Stomach (tissue), 9 donors: ENCODE data around the gene PRKCZ. TPM values are rescaled to one million over a fixed set of nuclear protein-coding genes. Genes with fewer than 3 reads are reported as not detected.

Experiments
- DNase-seq, 2 donors: peaks; one replicate each; pipeline versions ENCODE4 v3.0.0 to v3.0.0-alpha.2; 2013 to 2019
- H3K27ac ChIP-seq, 5 donors: fragments of 200-600 bp in 4 of 5; sonication (generic) in 4 of 5; one replicate each; pipeline ENCODE4 v1.5.1; 2013 to 2019; ENCODE audit warnings: mild to moderate bottlenecking in 1 of 5, moderate library complexity in 1 of 5
- H3K27me3 ChIP-seq, 3 donors: fragments of 200-600 bp; sonication (generic); one replicate each; pipeline ENCODE4 v1.5.1; 2017 to 2019; ENCODE audit warnings: mixed run types in 1 of 3
- H3K36me3 ChIP-seq, 4 donors: fragments of 200-600 bp; sonication (generic); 1 replicate in 3 of 4; 2 replicates in 1 of 4; pipeline ENCODE4 v1.5.1; 2016 to 2019
- H3K4me1 ChIP-seq, 4 donors: fragments of 200-600 bp; sonication (generic); one replicate each; pipeline ENCODE4 v1.5.1; 2016 to 2019
- H3K4me3 ChIP-seq, 4 donors: fragments of 200-600 bp; sonication (generic) in 3 of 4; one replicate each; pipeline ENCODE4 v1.5.1; 2016 to 2019; ENCODE audit warnings: mild to moderate bottlenecking in 1 of 4
- H3K9me3 ChIP-seq, 4 donors: fragments of 200-600 bp; sonication (generic); one replicate each; pipeline ENCODE4 v1.5.1; 2016 to 2019
- EP300 ChIP-seq: sonication (generic); formaldehyde crosslinking; IDR thresholded peaks from one replicate; pipeline ENCODE4 v1.6.1; 2017; ENCODE audit warnings: antibody characterized with exemption
- POLR2A ChIP-seq, 4 donors: fragments of 450-650 bp; IDR thresholded peaks; one replicate each; pipeline ENCODE4 v1.6.1; 2016; ENCODE audit warnings: antibody characterized with exemption in 4 of 4, control low read depth in 2 of 4, mild to moderate bottlenecking in 1 of 4, moderate library complexity in 1 of 4
- POLR2AphosphoS5 ChIP-seq, 3 donors: sonication (generic); formaldehyde crosslinking; IDR thresholded peaks; one replicate each; pipeline ENCODE4 v1.6.1; 2016; ENCODE audit warnings: antibody characterized with exemption in 3 of 3
- WGBS, 5 donors: extraction: QIAGEN DNeasy Blood & Tissue Kit in 3 of 5; methylation state at CpG; one replicate each; pipeline versions ENCODE4 v1.1.5 to v1.1.7; 2013 to 2018; 5-methylcytosine and 5-hydroxymethylcytosine counted together
- intact Hi-C: fragments of 100-400 bp; cut with DNase I; formaldehyde crosslinking; loops from one replicate; pipeline ENCODE4 v1.15.1; 2023; ENCODE audit warnings: low total_unique reads
- polyA plus RNA-seq, 3 donors: library from polyadenylated mRNA; stranded (reverse); fragments of 200-250 nt; gene quantifications; one replicate each; pipeline ENCODE4 v1.2.3, GENCODE V29; 2013
- total RNA-seq, 5 donors: library from RNA; depleted of rRNA; stranded (reverse); fragments of >200 nt; gene quantifications; one replicate each; pipeline versions ENCODE4 v1.1.0 to v1.2.3, GENCODE V29; 2014 to 2016
- TF ChIP-seq, protein P1 (sequence below), 7 experiments: fragments of 450-650 bp in 4 of 7; fragments of 200-600 bp in 3 of 7; sonication (generic) in 3 of 7; IDR thresholded peaks; one replicate each; pipeline ENCODE4 v1.5.1; 2016 to 2019; ENCODE audit warnings: antibody characterized with exemption in 7 of 7, control low read depth in 2 of 7, mild to moderate bottlenecking in 1 of 7
- donor health status: healthy with polysubstance abuse.
- donor health status: Bipolar disorder and iron deficiency.
- donor health status: healthy.

The PRKCZ gene
- total and polyA plus RNA-seq, 8 donors = 11.1 to 55.8 (median 25.5) TPM

DNA sequence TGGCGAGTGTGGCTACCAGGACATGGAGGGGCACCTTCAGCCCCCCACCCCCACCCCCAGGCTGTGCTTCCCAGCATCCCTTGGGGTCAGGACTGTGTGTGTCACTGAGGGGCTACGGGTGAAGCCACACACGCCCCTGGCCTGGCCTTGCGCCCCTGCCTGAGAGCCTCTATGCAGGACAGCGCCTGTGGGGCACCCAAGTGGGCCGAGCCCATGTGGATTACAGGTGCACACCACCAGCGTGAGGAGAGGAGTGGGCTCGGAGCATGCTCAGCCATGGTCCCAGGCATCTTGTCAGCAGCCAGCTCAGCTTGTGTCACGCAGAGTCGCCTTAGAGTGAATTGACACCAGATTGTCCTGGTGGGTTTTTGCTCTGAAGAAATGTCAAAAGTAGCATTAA, 116.5 kb downstream of the PRKCZ start:
- no peaks in the 10 kb centered on the region for H3K4me1 ChIP-seq
- peaks cover 0 to 21% (median 13%) of the 10 kb centered on the region in 4 donors for H3K36me3 ChIP-seq
- peaks cover 0 to 2% (median 0%) of the 10 kb centered on the region in 4 donors for H3K9me3 ChIP-seq
- H3K27me3 ChIP-seq = no peaks in the 10 kb centered on the region
- no peak for DNase-seq
- H3K4me3 ChIP-seq = no peak overlapping the region
- intact Hi-C loops = no loop called here
- H3K27ac ChIP-seq = no peak overlapping the region
- TF ChIP-seq EP300 = no peak
- TF ChIP-seq, protein P1, sequence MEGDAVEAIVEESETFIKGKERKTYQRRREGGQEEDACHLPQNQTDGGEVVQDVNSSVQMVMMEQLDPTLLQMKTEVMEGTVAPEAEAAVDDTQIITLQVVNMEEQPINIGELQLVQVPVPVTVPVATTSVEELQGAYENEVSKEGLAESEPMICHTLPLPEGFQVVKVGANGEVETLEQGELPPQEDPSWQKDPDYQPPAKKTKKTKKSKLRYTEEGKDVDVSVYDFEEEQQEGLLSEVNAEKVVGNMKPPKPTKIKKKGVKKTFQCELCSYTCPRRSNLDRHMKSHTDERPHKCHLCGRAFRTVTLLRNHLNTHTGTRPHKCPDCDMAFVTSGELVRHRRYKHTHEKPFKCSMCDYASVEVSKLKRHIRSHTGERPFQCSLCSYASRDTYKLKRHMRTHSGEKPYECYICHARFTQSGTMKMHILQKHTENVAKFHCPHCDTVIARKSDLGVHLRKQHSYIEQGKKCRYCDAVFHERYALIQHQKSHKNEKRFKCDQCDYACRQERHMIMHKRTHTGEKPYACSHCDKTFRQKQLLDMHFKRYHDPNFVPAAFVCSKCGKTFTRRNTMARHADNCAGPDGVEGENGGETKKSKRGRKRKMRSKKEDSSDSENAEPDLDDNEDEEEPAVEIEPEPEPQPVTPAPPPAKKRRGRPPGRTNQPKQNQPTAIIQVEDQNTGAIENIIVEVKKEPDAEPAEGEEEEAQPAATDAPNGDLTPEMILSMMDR (IDR thresholded peaks at IDR 0.05) = no peak
- TF ChIP-seq POLR2AphosphoS5 (IDR thresholded peaks at IDR 0.05) = no peak
- TF ChIP-seq POLR2A (IDR thresholded peaks at IDR 0.05) = no peak
- WGBS, 5 donors = 92 to 98% (median 97%) methylated on average over 3 to 10 of the region's 10 CpGs

DNA sequence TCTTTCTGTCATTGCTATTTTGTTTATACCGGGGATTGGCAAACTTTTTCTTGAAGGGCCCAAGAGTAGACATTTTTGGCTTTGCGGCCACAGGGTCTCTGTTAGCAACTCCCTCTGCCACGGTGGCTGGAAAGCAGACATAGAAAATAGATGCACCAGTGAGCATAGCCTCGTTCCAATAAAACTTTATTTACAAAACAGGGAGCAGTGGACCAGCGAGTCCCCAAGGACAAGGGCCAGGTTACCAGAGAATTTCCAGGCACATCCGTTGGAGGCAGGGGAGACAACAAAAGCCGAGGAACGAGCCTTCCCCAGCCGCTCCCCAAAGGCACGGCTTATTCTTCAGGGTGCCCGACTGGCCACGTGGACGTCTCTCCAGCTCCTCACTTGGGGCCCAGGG, 117.9 kb downstream of the PRKCZ start:
- intact Hi-C loops = no loop called here
- Histone ChIP-seq H3K4me3 (no peak overlapping the region), H3K27ac (no peak overlapping the region), H3K27me3 (no peaks in the 10 kb centered on the region), H3K36me3 (peaks cover 0 to 28% (median 19%) of the 10 kb centered on the region in 4 donors), H3K9me3 (peaks cover 0 to 2% (median 0%) of the 10 kb centered on the region in 4 donors), H3K4me1 (no peaks in the 10 kb centered on the region)
- TF ChIP-seq POLR2AphosphoS5 (IDR thresholded peaks at IDR 0.05) (no peak), EP300 (no peak), POLR2A (IDR thresholded peaks at IDR 0.05) (no peak)
- TF ChIP-seq, protein P1 (IDR thresholded peaks at IDR 0.05) = no peak
- no peak for DNase-seq
- WGBS, 5 donors = 92 to 95% (median 94%) methylated on average over 13 of the region's 13 CpGs

DNA sequence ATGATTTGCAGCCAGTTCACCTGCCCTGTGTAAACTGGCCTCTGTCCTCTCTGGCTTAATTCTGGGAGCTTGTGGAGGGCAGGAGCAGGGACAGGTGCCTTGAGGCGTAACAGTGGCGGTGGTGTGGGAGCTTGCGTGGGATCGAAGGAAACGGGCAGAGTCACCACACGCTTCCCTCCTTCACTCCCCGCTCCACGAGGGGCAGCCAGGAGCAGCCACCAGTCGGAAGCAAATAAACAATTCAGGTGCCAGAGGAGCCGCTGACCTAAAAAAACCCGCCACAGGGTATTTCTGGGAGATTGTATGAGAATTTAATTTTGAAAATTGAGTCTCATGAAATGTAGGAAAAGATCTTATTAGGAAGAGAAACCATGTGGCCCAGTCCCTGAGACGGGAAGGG, 118.3 kb downstream of the PRKCZ start:
- intact Hi-C loops = no loop called here
- TF ChIP-seq, protein P1 (IDR thresholded peaks at IDR 0.05) = no peak
- no peak for TF ChIP-seq POLR2A (IDR thresholded peaks at IDR 0.05)
- no peak for TF ChIP-seq POLR2AphosphoS5 (IDR thresholded peaks at IDR 0.05)
- no peak for TF ChIP-seq EP300
- Histone ChIP-seq H3K36me3 (peaks cover 0 to 24% (median 14%) of the 10 kb centered on the region in 4 donors), H3K27me3 (no peaks in the 10 kb centered on the region), H3K4me1 (no peaks in the 10 kb centered on the region), H3K9me3 (peaks cover 0 to 2% (median 0%) of the 10 kb centered on the region in 4 donors), H3K27ac (no peak overlapping the region), H3K4me3 (no peak overlapping the region)
- 86 to 95% (median 92%) methylated on average over 12 of the region's 12 CpGs for WGBS, 5 donors
- DNase-seq = no peak

DNA sequence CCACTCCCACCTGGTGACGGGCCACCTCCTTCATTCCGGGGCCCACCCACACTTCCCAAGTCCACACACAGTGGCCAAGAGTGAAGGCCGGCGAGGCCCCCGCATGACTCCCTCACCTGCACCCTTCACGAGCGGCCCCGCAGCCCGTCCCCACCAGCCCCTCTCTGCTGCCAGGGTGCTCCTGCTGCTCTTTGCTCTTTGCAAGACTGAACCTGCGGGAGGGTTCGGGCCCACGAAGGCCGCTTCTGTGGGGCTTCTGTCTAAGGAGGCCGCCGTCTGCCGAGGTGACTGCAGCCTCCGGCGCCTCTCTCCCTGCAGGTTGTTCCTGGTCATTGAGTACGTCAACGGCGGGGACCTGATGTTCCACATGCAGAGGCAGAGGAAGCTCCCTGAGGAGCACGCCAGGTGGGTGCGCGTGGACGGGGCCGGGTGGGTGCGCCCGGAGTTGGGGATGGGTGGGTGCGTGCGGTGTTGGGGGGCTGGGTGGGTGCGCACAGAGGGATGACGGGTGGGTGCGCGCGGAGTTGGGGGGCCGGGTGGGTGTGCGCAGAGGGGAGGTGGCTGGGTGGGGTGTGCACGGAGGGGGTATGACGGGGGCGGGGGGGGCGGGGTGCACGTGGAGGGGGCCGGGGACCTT, 119.1 kb downstream of the PRKCZ start:
- Histone ChIP-seq H3K4me3 (no peak overlapping the region), H3K4me1 (peaks cover 0 to 5% (median 5%) of the 10 kb centered on the region in 4 donors), H3K27me3 (no peaks in the 10 kb centered on the region), H3K36me3 (peaks cover 0 to 24% (median 13%) of the 10 kb centered on the region in 4 donors), H3K9me3 (no peaks in the 10 kb centered on the region), H3K27ac (no peak overlapping the region)
- no peak for TF ChIP-seq POLR2AphosphoS5 (IDR thresholded peaks at IDR 0.05)
- no peak for TF ChIP-seq POLR2A (IDR thresholded peaks at IDR 0.05)
- TF ChIP-seq, protein P1 (IDR thresholded peaks at IDR 0.05) = no peak
- no peak for TF ChIP-seq EP300
- WGBS, 5 donors = 94 to 97% (median 97%) methylated on average over 23 to 43 of the region's 43 CpGs
- DNase-seq = no peak
- intact Hi-C loops = no loop called here
